GM23248 (cell line): Measurements from ENCODE around the gene CRAT. TPM values are rescaled to one million over a fixed set of nuclear protein-coding genes. Genes with fewer than 3 reads are reported as not detected.

Experiments
- DNase-seq: peaks from one replicate; pipeline ENCODE4 v3.0.0-alpha.2; 2015
- H2AFZ ChIP-seq: fragments of 200-600 bp; sonication (generic); 2 replicates; pipeline ENCODE4 v1.6.1; 2016; ENCODE audit warnings: antibody characterized with exemption
- H3F3A ChIP-seq: fragments of 200-600 bp; sonication (generic); 2 replicates; pipeline ENCODE4 v1.6.1; 2016; ENCODE audit warnings: mild to moderate bottlenecking, antibody characterized with exemption, mixed run types; ENCODE audit not compliant: insufficient read depth
- H3K27ac ChIP-seq: fragments of 200-600 bp; sonication (generic); 2 replicates; pipeline ENCODE4 v1.5.1; 2016; ENCODE audit warnings: mild to moderate bottlenecking
- H3K27me3 ChIP-seq: fragments of 200-600 bp; sonication (generic); replicated peaks from 2 replicates; pipeline ENCODE4 v1.6.1; 2016; ENCODE audit warnings: mild to moderate bottlenecking; ENCODE audit not compliant: insufficient read depth
- H3K36me3 ChIP-seq: fragments of 200-600 bp; sonication (generic); 2 replicates; pipeline ENCODE4 v1.6.1; 2016; ENCODE audit warnings: low read depth, mild to moderate bottlenecking
- H3K4me1 ChIP-seq: fragments of 200-600 bp; sonication (generic); 2 replicates; pipeline ENCODE4 v1.6.1; 2016; ENCODE audit warnings: mild to moderate bottlenecking; ENCODE audit not compliant: insufficient read depth
- H3K4me2 ChIP-seq: fragments of 200-600 bp; sonication (generic); one replicate; pipeline ENCODE4 v1.6.1; 2016; ENCODE audit warnings: mild to moderate bottlenecking; ENCODE audit not compliant: unreplicated experiment
- H3K4me3 ChIP-seq: fragments of 200-600 bp; sonication (generic); 2 replicates; pipeline ENCODE4 v1.5.1; 2016; ENCODE audit warnings: mild to moderate bottlenecking
- H3K79me2 ChIP-seq: fragments of 200-600 bp; sonication (generic); 2 replicates; pipeline ENCODE4 v1.6.1; 2016; ENCODE audit warnings: mild to moderate bottlenecking; ENCODE audit not compliant: insufficient read depth
- H3K9ac ChIP-seq: fragments of 200-600 bp; sonication (generic); 2 replicates; pipeline ENCODE4 v1.6.1; 2016; ENCODE audit warnings: mild to moderate bottlenecking
- H3K9me2 ChIP-seq: fragments of 200-600 bp; sonication (generic); 2 replicates; pipeline ENCODE4 v1.6.1; 2016; ENCODE audit warnings: mixed run types, mild to moderate bottlenecking, moderate library complexity; ENCODE audit not compliant: insufficient read depth
- H3K9me3 ChIP-seq: fragments of 200-600 bp; sonication (generic); one replicate; pipeline ENCODE4 v1.6.1; 2017; ENCODE audit warnings: low read depth
- H4K20me1 ChIP-seq: fragments of 200-600 bp; sonication (generic); 2 replicates; pipeline ENCODE4 v1.6.0; 2016; ENCODE audit not compliant: insufficient read depth
- EZH2 ChIP-seq: fragments of 200-600 bp; sonication (generic); IDR thresholded peaks from 2 replicates; pipeline ENCODE4 v1.6.1; 2018; ENCODE audit warnings: antibody characterized with exemption, mild to moderate bottlenecking; ENCODE audit not compliant: insufficient read depth, poor library complexity, severe bottlenecking
- EZH2phosphoT487 ChIP-seq: fragments of 200-600 bp; sonication (generic); IDR thresholded peaks from 2 replicates; pipeline ENCODE4 v1.6.1; 2018; ENCODE audit warnings: antibody characterized with exemption, moderate library complexity, mild to moderate bottlenecking, low read depth; ENCODE audit not compliant: insufficient read depth
- WGBS, 2 experiments: methylation state at CpG; one replicate each; pipeline ENCODE4 v1.1.6; 2015 to 2017; ENCODE audit warnings: low lambda C conversion rate in 2 of 2, low coverage in 1 of 2; ENCODE audit errors: missing lambda C conversion rate in 2 of 2; 5-methylcytosine and 5-hydroxymethylcytosine counted together
- in situ Hi-C: fragments of 300-500 bp; cut with MboI; formaldehyde crosslinking; loops from 2 replicates; pipeline ENCODE4 v1.15.0; 2020
- polyA plus RNA-seq: library from polyadenylated mRNA; unstranded; fragments of >200 nt; fragmentation: Nextera tagmentation; extraction: Ambion mirVana; gene quantifications from 2 replicates; pipeline ENCODE4 v1.2.1, GENCODE V29; 2016
- total RNA-seq: library from RNA; depleted of rRNA; stranded (reverse); fragments of >200 nt; shearing (Covaris generic); gene quantifications from 2 replicates; pipeline ENCODE4 v1.2.3, GENCODE V29; 2014

Gene CRAT
- total and polyA plus RNA-seq, 2 experiments from 2014 or later = 55.4 to 61.4 TPM

GRCh38 chr9:129071526-129072126, 39.0 kb downstream of the CRAT start:
- no peaks in the 10 kb centered on the region for H3F3A ChIP-seq
- H3K36me3 ChIP-seq = no peaks in the 10 kb centered on the region; the same call in 1 of the 2 replicates
- TF ChIP-seq EZH2phosphoT487 = no peak
- TF ChIP-seq EZH2 = no peak
- no peak overlapping the region for H2AFZ ChIP-seq
- no peak overlapping the region for H3K4me2 ChIP-seq
- 67 to 77% methylated on average over 10 of the region's 10 CpGs for WGBS, 2 experiments
- no peaks in the 10 kb centered on the region for H3K79me2 ChIP-seq
- DNase-seq = no peak
- H3K9me2 ChIP-seq = no peaks in the 10 kb centered on the region
- no peak overlapping the region for H3K27ac ChIP-seq
- H3K9ac ChIP-seq = no peak overlapping the region
- H3K9me3 ChIP-seq = no peaks in the 10 kb centered on the region
- in situ Hi-C loops = no loop called here
- H4K20me1 ChIP-seq = no peaks in the 10 kb centered on the region
- no peaks in the 10 kb centered on the region for H3K4me1 ChIP-seq
- H3K4me3 ChIP-seq = no peak overlapping the region
- no peaks in the 10 kb centered on the region for H3K27me3 ChIP-seq

DNA sequence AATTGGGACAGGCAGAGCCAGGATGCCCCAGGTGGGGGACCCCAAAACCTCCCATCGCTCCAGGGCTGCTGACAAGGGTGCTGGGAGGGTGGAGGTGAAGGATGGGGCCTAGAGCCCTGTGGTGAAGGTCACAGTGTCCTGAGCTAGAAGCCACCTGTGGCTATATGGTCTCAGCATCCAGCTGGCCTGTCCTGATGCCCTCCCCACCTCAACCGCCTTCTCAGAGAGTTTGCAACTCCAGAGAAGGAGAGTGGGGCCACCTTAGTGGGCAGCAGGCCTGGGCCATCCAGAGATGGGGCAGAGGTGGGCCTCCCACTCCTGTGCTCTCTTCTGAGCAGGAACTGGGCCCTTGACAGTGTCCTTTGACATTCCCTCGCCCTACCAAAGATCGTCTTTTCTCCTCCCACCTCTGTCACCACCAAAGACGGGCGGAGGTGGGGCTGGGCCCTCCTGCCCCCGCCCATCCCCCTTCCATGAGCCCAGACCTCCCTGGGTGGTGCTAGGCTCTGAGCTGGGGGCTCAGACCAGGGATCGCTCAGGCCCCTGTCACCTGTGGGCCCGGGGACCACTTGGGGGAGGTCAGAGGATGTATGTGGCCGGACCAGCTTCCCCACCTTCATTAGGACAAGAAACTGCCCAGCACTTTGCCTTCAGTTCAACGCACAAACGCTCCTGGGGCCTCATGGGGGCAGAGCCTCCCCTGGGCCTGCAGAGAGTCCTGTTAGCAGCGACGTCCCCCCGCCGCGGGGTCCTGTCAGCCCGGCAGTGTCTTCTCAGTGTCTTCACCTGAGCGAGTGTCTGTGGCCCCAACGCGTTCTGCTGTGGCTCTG, 39.7 kb downstream of the CRAT start:
- Histone ChIP-seq H3K27ac (no peak overlapping the region), H3K36me3 (no peaks in the 10 kb centered on the region; the same call in 1 of the 2 replicates), H4K20me1 (no peaks in the 10 kb centered on the region), H3K4me2 (no peak overlapping the region), H2AFZ (no peak overlapping the region), H3K9me3 (no peaks in the 10 kb centered on the region), H3K4me3 (no peak overlapping the region), H3K27me3 (no peaks in the 10 kb centered on the region), H3F3A (no peaks in the 10 kb centered on the region), H3K79me2 (no peaks in the 10 kb centered on the region), H3K9ac (no peak overlapping the region), H3K9me2 (no peaks in the 10 kb centered on the region), H3K4me1 (no peaks in the 10 kb centered on the region)
- WGBS, 2 experiments = 74 to 76% methylated on average over 21 of the region's 21 CpGs
- DNase-seq = no peak
- in situ Hi-C loops = no loop called here
- TF ChIP-seq EZH2phosphoT487 (no peak), EZH2 (no peak)

GRCh38 chr9:129069862-129070641, 40.5 kb downstream of the CRAT start:
- WGBS, 2 experiments = 93 to 94% methylated on average over 26 of the region's 26 CpGs
- Histone ChIP-seq H3K27me3 (no peaks in the 10 kb centered on the region), H3F3A (no peaks in the 10 kb centered on the region), H3K9me2 (no peaks in the 10 kb centered on the region), H3K79me2 (no peaks in the 10 kb centered on the region), H3K4me1 (no peaks in the 10 kb centered on the region), H3K4me2 (no peak overlapping the region), H3K9ac (no peak overlapping the region), H4K20me1 (no peaks in the 10 kb centered on the region), H2AFZ (no peak overlapping the region), H3K4me3 (no peak overlapping the region), H3K27ac (no peak overlapping the region), H3K9me3 (no peaks in the 10 kb centered on the region), H3K36me3 (peaks cover 1% of the 10 kb centered on the region; the same call in 1 of the 2 replicates)
- no peak for TF ChIP-seq EZH2
- no peak for TF ChIP-seq EZH2phosphoT487
- DNase-seq = no peak
- in situ Hi-C loops = no loop called here
